Measurements from ENCODE around the gene NFKBIL1. TPM values are rescaled to one million over a fixed set of nuclear protein-coding genes. Genes with fewer than 3 reads are reported as not detected.

Gene NFKBIL1
- total and polyA plus RNA-seq, 10 of the 15 experiments (the other 5 are each of a cell fraction or from before 2014, with no cell fraction given) = 0.19 to 15.1 (median 7.0) TPM

- TF ChIP-seq, protein P1, sequence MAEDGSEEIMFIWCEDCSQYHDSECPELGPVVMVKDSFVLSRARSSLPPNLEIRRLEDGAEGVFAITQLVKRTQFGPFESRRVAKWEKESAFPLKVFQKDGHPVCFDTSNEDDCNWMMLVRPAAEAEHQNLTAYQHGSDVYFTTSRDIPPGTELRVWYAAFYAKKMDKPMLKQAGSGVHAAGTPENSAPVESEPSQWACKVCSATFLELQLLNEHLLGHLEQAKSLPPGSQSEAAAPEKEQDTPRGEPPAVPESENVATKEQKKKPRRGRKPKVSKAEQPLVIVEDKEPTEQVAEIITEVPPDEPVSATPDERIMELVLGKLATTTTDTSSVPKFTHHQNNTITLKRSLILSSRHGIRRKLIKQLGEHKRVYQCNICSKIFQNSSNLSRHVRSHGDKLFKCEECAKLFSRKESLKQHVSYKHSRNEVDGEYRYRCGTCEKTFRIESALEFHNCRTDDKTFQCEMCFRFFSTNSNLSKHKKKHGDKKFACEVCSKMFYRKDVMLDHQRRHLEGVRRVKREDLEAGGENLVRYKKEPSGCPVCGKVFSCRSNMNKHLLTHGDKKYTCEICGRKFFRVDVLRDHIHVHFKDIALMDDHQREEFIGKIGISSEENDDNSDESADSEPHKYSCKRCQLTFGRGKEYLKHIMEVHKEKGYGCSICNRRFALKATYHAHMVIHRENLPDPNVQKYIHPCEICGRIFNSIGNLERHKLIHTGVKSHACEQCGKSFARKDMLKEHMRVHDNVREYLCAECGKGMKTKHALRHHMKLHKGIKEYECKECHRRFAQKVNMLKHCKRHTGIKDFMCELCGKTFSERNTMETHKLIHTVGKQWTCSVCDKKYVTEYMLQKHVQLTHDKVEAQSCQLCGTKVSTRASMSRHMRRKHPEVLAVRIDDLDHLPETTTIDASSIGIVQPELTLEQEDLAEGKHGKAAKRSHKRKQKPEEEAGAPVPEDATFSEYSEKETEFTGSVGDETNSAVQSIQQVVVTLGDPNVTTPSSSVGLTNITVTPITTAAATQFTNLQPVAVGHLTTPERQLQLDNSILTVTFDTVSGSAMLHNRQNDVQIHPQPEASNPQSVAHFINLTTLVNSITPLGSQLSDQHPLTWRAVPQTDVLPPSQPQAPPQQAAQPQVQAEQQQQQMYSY (CRISPR knock-in tag; IDR thresholded peaks at IDR 0.05) = no peak
- TF ChIP-seq E2F4 (IDR thresholded peaks at IDR 0.05; ENCODE audit: low read depth, low read length) (no peak; the same call in 1 of the 2 replicates), SMC3 (IDR thresholded peaks at IDR 0.05; ENCODE audit: borderline replicate concordance, low read length) (no peak), RUNX3 (IDR thresholded peaks at IDR 0.05; ENCODE audit: low read length) (peak; percentile 92), MYB (IDR thresholded peaks at IDR 0.05; ENCODE audit: borderline replicate concordance, low read depth, low read length) (peak; percentile 97), ZNF274 (IDR thresholded peaks at IDR 0.05; ENCODE audit: insufficient read depth, insufficient read length) (no peak), USF1 (IDR thresholded peaks at IDR 0.05; ENCODE audit: borderline replicate concordance, extremely low read length, insufficient read depth, low read depth, low read length) (no peak), JUNB (IDR thresholded peaks at IDR 0.05) (no peak), CREB1 (IDR thresholded peaks at IDR 0.05; ENCODE audit: low read depth) (peak; percentile 46), CREM (IDR thresholded peaks at IDR 0.05; ENCODE audit: low read depth) (peak; percentile 61), DPF2 (IDR thresholded peaks at IDR 0.05) (no peak), ZSCAN29 (IDR thresholded peaks at IDR 0.05) (peak; percentile 93), CHD1 (IDR thresholded peaks at IDR 0.05; ENCODE audit: low read depth, low read length) (peak; percentile 69), ZBTB33 (IDR thresholded peaks at IDR 0.05) (peak; percentile 84), STAT1 (conservative IDR thresholded peaks at IDR 0.05) (peak; percentile 90; the same call in 1 of the 2 replicates), EP300 (IDR thresholded peaks at IDR 0.05; ENCODE audit: borderline replicate concordance in 1 of 2, control insufficient read depth in 1 of 2, low read depth in 2 of 2, low read length in 2 of 2) (no peak), EGR1 (IDR thresholded peaks at IDR 0.05; ENCODE audit: borderline replicate concordance in 1 of 2, low read depth in 2 of 2, low read length in 2 of 2) (peak in 1 of 2 experiments; percentile 56; a peak in 1 of 3 replicates)
- TF ChIP-seq, protein P2, sequence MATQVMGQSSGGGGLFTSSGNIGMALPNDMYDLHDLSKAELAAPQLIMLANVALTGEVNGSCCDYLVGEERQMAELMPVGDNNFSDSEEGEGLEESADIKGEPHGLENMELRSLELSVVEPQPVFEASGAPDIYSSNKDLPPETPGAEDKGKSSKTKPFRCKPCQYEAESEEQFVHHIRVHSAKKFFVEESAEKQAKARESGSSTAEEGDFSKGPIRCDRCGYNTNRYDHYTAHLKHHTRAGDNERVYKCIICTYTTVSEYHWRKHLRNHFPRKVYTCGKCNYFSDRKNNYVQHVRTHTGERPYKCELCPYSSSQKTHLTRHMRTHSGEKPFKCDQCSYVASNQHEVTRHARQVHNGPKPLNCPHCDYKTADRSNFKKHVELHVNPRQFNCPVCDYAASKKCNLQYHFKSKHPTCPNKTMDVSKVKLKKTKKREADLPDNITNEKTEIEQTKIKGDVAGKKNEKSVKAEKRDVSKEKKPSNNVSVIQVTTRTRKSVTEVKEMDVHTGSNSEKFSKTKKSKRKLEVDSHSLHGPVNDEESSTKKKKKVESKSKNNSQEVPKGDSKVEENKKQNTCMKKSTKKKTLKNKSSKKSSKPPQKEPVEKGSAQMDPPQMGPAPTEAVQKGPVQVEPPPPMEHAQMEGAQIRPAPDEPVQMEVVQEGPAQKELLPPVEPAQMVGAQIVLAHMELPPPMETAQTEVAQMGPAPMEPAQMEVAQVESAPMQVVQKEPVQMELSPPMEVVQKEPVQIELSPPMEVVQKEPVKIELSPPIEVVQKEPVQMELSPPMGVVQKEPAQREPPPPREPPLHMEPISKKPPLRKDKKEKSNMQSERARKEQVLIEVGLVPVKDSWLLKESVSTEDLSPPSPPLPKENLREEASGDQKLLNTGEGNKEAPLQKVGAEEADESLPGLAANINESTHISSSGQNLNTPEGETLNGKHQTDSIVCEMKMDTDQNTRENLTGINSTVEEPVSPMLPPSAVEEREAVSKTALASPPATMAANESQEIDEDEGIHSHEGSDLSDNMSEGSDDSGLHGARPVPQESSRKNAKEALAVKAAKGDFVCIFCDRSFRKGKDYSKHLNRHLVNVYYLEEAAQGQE (IDR thresholded peaks at IDR 0.05; ENCODE audit: low read depth, low read length) = peak; percentile 61
Observed at GRCh38 chr6:31541658-31542521, 5.5 kb upstream of the NFKBIL1 start, which contains the start of gene DDX39B (continued).
